ENCODE results near the gene GNAT1.

GNAT1 gene

DNA sequence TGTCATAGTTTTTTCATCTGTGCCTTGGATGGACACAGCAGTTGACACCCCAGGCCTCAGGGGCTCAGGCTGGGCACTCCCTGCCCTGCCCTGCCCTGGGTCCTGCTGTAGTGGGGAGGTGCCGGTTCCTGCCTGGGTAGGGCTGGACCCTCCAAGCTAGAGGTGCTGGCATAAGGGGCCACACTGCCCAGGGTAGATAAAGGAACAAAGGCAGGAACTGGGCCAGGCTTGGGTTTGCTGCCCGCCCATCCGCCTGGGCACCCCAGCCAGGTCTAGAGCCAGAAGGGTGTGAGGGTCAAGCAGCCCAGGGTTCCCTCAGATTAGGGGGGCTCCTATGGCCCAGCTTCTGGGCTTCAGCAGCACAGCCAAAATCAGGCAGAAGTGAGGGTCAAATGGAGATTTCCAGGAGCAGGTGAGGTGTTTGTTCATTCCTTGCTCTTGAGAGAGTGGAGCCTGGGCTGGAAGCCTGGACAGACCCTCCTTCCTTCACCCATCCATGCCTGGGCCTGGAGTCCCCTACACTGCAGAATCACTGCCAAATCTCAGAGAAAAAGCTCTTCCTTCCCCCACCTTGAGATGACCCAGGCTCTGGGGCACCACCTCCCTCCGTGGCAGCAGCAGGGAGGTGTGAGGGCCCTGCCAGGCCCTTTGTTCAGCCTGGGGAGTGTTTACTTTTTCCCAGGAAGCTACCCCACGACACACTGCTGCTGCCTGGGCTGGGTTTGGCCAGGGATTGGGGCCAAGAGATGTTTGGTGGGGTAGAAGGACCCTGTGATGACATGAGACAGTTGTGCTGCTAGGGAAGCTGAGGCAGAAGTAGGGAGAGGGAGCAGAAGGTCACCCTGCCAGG, 29.2 kb upstream of the GNAT1 start:
- Histone ChIP-seq H3K4me3 (no peak overlapping the region), H3K27ac (peak overlapping the region; percentile 82 to 97)
- TF ChIP-seq, protein P1, sequence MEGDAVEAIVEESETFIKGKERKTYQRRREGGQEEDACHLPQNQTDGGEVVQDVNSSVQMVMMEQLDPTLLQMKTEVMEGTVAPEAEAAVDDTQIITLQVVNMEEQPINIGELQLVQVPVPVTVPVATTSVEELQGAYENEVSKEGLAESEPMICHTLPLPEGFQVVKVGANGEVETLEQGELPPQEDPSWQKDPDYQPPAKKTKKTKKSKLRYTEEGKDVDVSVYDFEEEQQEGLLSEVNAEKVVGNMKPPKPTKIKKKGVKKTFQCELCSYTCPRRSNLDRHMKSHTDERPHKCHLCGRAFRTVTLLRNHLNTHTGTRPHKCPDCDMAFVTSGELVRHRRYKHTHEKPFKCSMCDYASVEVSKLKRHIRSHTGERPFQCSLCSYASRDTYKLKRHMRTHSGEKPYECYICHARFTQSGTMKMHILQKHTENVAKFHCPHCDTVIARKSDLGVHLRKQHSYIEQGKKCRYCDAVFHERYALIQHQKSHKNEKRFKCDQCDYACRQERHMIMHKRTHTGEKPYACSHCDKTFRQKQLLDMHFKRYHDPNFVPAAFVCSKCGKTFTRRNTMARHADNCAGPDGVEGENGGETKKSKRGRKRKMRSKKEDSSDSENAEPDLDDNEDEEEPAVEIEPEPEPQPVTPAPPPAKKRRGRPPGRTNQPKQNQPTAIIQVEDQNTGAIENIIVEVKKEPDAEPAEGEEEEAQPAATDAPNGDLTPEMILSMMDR (IDR thresholded peaks at IDR 0.05), result no peak
- DNase-seq (ENCODE audit: low spot score), result no peak

DNA sequence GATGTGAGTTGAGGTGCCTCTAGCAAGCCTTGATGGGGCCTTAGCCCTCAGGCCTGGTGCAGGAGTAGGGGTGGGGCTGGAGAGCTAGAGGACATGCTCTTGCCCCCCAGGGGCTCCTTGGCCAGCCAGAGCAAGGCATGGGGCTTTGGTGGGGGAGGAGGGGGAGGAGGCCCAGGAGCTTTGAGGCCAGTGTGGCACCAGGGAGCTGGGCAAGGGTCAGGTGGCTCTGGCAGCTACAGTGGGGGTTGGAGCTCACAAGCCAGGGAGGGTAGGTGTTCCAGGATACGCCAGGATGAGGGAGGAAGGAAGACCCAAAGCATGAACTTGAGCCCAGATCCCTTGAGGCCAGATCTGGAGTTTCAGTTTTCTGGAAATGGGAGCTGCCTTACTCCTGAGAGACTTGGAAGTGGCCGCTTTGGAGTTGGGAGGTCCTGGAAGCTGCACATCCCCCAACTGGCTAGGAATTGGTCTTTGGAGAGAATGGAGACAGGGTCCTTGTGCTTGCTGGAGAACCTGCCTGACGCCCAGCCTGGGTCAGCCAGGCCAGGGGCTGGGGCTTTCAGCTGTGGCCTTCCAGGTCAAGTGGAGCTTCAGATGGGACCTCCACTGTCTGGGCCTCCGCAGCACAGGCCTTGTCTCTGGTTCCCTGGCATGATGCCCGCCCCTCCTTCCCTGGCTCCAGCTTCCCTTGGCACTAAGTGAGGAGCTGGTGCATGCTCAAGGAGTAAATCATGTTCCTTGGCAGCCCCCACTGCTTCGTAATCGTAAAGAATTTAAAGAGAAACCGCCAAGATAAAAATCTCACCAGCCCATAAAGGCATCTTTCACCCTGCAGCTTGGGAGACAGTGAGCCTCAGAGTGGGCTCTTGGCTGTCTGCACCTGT, 27.6 kb upstream of the GNAT1 start:
- peak; percentile 96 for DNase-seq (ENCODE audit: low spot score)
- TF ChIP-seq, protein P1 (IDR thresholded peaks at IDR 0.05), result no peak
- H3K4me3 ChIP-seq, result peak overlapping the region; percentile 57
- H3K27ac ChIP-seq, result peak overlapping the region; percentile 82 to 97

DNA sequence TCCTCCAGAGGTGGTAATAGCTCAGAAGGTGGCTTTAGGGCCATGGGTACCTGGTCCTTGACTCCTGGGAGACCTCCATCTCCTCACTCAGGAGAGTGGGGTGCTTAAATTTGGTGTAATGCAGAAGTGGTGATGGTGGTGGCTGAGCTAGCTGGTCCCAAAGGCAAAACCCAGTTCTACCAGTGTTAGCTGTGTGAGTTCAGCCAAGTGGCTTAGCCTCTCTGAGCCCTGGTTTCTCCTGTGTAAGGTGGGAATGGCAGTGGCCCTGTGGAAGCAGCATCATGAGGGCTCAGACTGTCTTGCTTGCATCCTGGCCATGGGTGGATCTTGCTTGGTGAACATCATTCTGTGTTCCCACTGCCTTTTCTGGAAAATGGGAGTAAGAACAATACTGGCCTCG, 26.9 kb upstream of the GNAT1 start:
- Histone ChIP-seq H3K4me3 (peak overlapping the region; percentile 57), H3K27ac (peak overlapping the region; percentile 82 to 97)
- no peak for DNase-seq (ENCODE audit: low spot score)
- TF ChIP-seq, protein P1 (IDR thresholded peaks at IDR 0.05), result no peak

DNA sequence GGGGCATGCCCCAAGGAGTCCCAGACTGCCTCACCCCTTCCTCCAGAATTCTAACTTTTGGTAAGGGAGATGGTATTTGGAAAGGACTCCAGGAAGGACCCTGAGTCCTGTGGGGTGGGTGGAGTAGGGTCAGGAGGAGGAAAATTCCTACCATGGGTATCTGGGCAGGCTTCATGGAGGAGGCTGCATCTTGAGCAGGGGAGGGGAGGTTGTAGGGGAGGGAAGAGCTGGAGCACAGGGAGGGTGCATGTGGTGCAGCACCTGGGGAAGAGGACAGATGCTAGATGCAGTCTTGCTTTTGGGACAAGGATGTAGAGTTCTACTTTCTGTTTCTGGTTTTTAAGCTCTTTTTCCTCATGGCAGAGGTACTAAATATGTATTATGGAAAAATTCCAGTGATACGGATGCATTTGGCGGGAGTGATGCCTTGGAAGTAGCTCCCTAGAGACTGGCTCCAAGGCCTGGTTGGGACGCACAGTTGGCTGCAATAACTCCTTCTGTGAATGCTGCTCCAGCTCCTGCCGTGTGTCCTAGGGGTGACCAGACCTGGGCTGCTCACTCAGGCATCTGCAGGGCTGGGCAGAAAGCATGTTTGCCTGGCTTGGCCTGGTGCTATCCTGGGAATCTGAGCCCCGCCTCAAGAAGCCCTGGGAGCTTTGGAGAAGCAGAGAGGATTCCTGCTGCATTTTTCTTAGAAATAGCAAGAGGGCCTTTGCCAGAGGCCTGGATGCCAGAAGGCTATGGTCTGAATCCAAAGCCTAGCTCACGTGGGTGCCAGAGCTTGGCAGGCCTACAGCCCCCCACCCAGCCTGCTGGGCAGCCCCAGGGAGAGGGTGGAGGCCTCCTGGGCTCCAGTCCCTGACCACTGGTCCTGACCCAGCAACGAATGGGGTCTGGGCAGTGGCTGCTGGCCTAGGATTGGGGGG, 26.2 kb upstream of the GNAT1 start:
- TF ChIP-seq, protein P1 (IDR thresholded peaks at IDR 0.05), result no peak
- Histone ChIP-seq H3K4me3 (peak overlapping the region; percentile 57), H3K27ac (peak overlapping the region; percentile 82 to 97)
- peak; percentile 86 for DNase-seq (ENCODE audit: low spot score)

DNA sequence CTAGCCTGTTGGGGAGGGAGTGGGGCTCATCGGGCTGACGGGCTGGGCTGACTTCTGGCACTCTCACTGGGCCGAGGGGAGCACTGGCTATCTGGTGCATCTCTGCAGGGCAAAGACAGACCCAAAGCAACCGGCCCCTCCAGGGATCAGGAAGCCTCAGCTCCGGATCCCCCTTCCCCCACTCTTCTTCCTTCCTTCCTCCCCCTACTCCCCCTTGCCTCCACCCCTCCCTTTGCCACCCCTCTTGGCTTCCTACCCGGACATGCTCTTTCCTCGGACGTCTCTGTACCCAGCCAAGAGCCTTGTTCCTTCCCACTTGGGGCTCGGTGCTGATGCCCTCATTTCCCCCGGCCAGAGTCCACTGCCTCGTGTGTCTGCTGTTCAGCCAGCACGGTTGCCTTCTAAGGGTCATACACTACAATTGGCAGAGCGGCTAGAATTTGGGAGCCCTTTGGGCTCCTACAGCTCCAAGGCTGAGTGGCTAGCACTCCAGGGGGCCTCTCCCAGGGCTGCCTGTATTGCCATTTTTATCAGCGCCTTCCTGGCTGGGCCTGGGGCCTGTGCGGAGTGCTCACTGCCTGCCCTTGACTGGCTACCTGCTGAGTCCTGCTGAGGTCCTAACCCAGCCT, 25.4 kb upstream of the GNAT1 start:
- TF ChIP-seq, protein P1 (IDR thresholded peaks at IDR 0.05), result no peak
- Histone ChIP-seq H3K4me3 (peak overlapping the region; percentile 57), H3K27ac (peak overlapping the region; percentile 82 to 97)
- DNase-seq (ENCODE audit: low spot score), result no peak

DNA sequence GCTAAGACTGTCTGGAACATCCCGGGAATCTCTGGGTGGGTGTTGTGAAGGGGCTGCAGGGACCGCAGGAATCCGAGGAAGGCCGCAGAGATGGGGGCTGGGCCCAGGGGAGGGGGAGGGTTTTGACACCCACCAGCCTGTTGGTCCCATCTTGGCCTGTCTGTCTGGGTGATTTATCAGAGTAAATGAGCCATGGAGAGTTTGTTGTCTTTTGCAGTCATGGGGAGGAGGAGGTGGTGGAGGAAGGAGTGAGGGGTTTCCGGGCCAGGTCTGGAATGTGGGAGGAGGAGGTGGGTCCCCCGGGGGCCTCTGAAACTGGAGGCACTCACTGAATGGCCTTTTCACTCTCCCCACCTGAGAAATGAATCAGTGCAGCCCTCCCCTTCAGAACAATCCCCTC, 24.8 kb upstream of the GNAT1 start:
- H3K27ac ChIP-seq, result peak overlapping the region; percentile 82 to 97
- TF ChIP-seq, protein P1 (IDR thresholded peaks at IDR 0.05), result no peak
- DNase-seq (ENCODE audit: low spot score), result no peak
- H3K4me3 ChIP-seq, result peak overlapping the region; percentile 57

Data from coronary artery (tissue), 2 donors.